ACHN (cell line): ENCODE data around the gene SRSF3.

Source experiments
- DNase-seq: peaks from one replicate; pipeline ENCODE4 v3.0.0-alpha.2; 2015
- in situ Hi-C: cut with HindIII; loops from 2 replicates; pipeline ENCODE4 v1.10.0; 2017; ENCODE audit warnings: low sequenced_read_pairs, low pct_ligation_motif_present, low pct_unique_long_range_greater_than_20kb

SRSF3 gene

DNA sequence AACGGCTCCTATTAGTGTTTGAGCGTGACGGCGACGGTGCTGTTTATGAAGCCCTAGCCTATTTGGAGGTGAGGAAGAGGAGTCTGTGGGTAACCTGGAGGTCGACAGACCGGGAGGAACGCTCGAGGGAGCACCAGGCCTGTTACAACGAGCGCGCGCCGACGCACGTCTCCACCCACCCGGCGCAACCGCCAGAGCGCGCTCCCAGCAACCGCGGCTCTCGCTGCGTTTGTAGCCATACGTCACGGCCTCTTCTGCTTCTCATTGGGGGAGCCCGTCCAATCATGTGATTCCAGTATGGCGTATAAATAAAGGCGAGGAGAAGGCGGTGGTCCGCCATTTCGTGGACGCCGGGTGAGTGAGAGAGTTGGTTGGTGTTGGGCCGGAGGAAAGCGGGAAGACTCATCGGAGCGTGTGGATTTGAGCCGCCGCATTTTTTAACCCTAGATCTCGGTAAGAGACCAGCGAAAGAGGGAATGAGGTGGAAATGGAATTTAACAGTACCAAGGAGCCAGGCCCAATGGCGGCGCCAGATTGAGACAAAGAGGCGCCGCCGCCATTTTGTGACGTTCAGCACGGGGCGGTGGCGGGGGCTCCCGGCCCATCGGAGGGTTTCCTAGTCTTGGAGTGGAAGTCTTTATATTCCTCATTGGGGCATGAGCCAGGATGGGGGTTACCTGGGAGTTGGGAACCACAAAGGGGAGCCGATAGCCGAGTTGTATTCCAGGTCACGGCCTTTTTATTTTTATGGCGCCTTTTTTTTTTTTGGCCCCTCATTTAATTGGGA lies at the start of gene SRSF3:
SRSF3 (plus strand) TSS at position 334 of the 787 bp plus-strand sequence. CDS start 2,401 bp downstream, outside the sequence.
- in situ Hi-C loops: no loop called here
- peak; percentile 95 for DNase-seq

DNA sequence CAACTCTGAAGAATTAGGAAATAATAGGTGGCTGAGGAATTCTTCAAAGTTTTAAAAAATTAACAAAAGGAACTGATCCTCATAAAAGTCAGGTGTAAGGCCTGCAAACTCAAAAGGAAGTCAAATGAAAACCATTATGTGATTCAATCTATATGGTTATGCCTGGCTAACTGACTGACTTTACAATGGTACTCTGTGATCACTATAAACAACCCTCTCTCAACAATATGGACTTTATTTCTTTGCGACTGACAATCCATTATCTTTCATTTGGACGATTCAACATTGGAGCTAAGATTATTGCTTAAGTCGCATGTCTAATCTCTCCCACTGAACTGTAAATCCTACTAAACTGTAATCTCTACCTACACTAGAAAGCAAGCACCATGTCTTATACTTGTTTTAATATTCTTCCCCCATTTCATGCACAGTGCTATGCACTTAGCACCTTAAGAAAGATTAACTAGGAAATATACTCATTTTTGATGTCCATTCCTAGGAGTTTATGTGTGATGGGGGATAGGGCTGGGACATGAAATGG lies 48.3 kb upstream of the SRSF3 start:
- DNase-seq: peak; percentile 2
- in situ Hi-C loops: no loop called here

DNA sequence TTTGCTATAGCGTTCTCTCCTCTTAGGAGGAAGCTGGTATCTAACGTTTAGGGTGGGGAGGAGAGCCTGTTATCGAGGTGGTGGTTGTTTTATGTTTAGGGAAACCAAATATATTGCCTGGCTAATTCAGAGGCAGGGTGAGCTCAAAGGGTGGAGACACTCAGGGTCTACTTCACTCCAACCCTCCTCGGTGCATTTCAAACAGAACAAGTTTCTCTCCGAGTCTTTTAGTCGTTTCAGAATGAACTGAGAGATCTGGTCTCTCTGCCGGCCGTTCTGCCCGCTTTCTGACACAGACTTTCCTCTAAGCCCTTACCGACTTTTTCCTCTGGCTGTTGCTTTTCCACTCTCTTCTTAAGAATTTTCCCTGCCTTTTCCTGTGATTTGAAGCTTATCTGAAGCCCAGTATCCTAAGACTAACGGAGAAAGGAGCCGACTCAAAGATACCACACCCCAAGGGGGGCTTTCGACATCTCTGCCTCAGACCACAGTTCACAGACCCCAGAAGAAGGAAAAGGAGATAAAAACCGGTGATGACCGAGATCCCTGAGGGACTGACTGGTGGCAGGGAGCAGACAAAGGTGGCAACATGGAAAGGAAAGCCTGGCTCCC lies 47.7 kb upstream of the SRSF3 start:
- peak; percentile 19 for DNase-seq
- in situ Hi-C loops: no loop called here

DNA sequence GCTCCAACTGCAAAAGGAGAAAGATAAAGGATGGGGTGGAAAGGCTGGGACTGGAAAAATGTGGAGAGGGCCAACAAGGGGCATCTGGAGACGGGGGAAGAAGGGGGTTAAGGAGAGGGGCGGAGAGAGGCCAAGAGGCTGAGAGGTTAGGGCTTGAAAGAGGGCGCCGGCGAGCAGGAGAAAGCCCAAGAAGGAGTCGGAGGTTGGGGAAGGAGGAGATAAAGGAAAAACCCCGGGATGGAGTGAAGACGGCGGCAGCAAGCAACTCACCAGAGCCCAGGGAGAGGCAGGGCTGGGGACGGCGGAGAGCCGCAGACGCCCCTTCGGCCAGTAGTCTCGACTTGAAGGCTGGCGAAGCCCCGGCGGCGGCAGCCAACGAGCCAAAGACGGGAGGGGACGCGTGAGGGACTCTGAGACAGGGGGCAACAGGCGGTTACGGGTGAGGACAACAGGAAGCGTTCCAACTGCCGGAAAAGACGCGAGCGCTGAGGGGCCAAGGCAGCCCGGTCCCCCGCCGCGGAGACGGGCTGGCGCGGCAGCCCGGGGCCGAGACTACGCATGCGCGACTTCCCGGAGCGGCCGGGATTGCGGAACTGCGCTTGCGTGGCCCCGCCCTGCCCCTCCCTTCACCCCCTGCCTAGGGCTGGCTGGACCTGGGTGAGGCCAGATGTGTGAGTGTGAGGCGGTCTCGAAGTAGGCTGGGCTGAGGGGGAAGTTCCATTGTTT lies 47.1 kb upstream of the SRSF3 start, which contains the start of gene STK38:
STK38 (minus strand) TSS at position 560 of the 726 bp plus-strand sequence. CDS start 7,277 bp downstream, outside the sequence.
- in situ Hi-C loops: no loop called here
- peak; percentile 80 for DNase-seq

DNA sequence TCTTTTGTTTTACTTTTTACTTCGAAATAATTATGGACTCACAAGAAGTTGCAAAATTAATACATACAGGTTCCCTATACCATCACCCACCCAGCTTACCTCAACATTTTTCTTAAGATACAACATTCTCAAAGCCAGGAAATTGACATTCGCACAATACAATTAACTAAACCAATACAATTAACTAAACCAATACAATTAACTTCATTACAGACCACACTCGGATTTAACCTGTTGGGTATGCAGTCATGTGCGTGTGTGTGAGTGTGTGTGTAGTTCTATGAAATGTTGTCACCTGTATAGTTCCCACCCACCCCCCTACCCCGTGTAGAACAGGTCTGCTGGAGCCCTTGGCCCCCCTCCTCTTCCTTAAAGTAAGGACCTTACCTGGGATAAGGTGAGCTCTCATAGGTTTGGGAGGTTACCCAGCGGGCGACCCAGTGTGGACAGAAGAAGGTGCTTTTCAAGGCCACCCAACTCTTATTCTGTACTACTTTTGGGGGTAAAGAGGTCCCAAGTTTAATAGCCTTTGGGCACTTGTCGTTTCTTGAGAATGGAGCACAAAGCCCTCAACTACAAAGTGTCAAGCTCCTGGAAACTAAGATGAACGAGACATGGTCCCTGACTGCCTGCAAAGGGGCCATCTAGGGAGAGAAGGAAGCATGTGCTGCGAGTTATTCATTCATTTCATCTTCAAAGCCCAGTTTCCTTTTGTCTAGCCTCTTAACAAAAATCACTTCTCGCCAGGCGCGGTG lies 46.3 kb upstream of the SRSF3 start:
- in situ Hi-C loops: no loop called here
- no peak for DNase-seq

DNA sequence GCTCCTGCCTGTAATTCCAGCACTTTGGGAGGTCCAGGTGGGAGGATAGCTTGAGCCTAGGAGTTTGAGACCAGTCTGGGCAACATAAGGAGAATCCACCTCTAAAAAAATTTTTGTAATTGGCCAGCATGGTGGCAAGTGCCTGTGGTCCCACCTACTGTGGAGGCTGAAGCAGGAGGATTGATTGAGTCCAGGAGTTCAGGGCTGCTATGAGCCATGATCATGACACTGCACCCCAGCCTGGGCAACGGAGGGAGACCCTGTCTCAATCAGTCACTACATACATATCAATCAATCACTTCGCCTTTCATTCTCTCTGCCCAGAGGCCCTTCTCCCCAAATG lies 45.8 kb upstream of the SRSF3 start:
- in situ Hi-C loops: no loop called here
- DNase-seq: no peak

DNA sequence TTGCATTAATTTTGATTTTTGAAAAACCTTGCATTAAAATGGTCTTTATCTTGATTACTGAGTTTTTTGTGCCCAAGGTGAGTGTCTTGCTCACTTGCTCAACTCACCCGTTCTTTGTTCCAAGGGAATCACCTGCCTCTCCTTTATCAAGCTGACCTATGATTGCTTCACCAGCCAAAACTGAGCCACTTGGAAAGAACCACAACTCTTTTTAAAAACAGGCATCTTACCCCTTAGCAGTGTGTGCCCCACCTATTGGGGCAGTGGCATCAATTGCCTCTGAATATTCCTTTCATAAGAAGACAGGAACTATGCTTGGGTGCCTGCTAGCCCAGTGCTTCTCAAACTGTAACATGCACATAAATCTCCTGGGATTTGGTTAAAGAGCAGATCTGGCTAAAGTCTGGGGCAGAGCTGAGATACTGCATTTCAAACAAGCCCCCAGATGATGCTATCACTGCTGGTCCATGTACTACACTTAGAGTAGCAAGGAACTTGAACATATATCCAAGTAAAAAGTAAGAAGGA lies 43.6 kb upstream of the SRSF3 start:
- in situ Hi-C loops: no loop called here
- DNase-seq: no peak

DNA sequence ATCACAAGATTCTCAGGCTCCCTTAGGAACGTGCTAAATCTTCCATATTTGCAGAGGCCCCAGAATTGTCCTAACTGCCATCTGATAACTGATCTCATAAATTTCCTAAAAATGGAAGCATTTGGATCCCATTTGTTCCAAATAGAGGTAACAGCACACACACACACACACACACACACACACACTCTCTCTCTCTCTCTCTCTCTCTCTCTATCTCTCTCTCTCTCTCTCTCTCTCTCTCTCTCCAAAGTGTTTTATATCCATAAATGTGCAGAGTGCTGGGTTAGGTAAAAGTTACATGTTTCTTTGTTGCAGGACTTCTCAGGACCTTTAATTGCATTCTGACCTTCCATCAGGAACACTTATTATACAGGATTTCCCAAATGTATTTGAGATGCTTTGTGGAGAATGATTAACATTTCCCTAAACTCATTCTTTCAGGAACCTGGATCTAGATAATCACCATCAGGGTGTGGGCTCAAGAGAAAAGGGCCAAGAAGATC lies 38.4 kb upstream of the SRSF3 start:
- in situ Hi-C loops: no loop called here
- no peak for DNase-seq

DNA sequence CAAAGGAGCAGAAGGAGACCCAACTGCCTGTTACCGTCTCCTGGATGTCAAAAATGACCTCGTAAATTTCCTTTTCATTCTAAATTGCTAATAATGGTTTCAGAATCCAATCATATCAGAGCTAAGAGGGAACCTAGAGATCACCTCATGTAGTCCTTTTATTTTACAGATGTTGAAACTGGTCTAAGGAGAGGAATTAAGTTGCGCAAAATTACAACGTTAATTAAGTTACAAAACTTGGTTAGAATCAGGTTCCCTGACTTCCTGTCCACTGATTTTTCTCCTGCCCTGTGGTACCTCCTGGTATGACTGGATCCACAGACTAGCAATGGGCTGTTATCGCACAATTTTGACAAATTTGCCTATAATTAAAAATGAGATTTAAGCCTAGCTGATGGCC lies 37.9 kb upstream of the SRSF3 start:
- DNase-seq: no peak
- in situ Hi-C loops: no loop called here

DNA sequence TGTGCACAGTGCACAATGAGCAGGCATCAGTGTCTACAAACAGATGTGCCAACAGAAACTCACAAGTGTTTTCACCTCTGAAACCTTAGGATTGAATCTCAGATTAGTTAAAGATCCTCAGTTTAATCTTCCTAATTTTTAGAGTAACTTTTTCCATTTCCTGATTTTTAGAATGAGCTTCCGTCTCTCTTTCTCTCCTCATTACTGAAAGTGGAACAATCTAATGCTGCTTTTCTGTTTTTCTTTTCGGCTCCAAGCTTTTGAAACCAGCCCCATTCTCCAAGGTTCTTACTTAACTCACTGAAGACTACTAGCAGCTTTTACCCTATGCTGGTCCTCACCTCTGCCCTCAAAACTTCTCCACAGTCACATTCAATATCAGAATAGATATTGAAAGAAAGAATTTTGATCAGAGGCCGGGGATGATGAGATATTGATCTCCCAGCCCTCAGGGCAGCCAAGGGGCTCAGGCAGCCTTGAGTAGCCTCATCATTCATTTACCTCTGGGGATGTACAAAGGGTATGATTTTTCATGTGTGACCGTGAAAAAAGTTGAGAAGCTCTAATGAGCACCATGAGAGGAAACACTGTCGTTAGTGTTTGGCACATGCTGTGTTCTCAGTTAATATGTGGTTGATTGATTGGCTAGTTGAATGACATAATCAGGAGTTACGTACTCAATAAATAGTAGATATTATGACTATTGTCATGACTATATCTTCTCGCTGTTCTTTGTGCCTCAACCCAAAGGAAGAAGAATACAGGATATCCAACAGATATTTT lies 35.0 kb upstream of the SRSF3 start:
- in situ Hi-C loops: no loop called here

DNA sequence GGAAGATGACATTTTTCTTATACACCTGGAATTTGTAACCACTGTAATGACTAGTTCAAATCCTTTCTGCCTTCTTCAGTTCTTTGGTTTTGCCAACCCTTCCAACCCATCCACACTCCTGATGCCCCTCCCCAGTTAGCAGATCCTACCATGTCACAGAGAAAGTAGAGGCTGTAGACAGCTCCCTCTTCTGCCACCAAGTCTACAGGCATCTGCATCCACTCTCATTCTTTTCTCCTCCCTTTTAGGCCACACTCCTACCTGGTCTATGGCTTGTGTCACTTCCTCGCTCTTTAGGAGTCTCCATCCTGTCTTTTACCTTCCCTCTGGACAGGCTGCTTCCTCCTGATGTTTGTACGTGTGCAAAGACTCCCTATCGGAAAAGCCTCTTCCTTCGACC lies 33.3 kb upstream of the SRSF3 start:
- in situ Hi-C loops: no loop called here
- no peak for DNase-seq

More for the DNA sequence above, 35.0 kb upstream of the SRSF3 start:
- DNase-seq: no peak

DNA sequence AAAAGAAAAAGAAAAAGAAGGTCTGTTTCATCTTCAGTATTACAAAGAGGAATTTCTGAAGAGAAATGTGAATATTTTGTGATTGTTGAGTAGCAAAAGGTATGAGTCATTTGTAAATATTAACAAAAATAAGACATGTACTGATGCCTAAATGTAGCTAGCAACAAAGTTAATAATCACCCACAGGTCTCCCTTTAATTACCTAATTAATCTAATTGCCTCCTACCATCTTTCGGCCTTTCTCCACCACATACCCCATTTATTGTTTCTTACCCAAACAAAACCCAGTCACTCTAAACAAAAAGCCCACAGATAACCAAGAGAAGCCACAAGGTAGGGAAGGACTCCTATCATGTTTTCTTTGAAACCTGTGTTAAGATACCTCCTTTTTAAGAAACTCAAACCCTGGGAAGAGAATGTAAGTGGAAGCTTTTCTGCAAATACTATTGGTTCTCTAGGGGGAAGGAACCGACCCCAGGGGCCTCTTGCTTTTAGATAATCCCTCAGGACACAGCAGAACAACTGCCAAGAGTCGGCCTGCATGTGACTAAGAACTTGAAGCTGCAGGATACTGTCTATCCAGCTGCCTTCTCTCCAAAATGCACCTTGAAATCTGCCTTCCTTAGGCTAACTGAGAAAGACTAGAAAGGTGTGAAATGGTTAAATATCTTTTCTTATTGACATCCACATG lies 30.8 kb upstream of the SRSF3 start:
- in situ Hi-C loops: no loop called here
- DNase-seq: no peak

DNA sequence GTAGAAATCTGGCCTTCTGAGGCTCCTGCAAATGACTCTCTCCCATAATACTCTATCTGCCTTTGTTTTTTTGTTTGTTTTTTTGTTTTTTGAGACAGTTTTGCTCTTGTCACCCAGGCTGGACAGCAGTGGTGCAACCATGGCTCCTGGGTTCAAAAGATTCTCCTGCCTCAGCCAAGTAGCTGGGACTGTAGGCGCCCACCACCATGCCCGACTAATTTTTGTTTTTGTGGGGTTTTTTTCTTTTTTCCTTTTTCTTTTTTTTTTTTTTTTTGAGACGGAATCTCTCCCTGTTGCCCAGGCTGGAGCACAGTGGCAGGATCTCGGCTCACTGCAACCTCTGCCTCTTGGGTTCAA lies 30.3 kb upstream of the SRSF3 start:
- in situ Hi-C loops: no loop called here
- no peak for DNase-seq

DNA sequence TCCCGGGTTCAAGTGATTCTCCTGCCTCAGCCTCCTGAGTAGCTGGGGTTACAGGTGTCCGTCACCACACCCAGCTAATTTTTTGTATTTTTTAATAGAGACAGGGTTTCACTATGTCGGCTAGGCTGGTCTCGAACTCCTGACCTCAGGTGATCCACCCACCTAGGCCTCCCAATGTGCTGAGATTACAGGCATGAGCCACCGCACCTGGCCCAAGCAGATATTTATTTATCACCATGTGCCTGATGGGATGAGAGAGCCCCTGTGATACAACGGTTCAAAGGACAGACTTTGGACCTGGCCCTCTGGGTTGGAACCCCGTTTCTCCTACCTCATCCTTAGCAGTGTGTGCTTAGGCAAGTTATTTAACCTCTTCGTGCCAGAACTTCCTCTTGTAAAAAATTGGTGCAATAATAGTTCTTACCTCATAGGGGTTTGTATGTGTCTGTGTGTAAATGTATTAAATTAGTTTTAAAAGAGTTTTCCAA lies 27.7 kb upstream of the SRSF3 start:
- no peak for DNase-seq

DNA sequence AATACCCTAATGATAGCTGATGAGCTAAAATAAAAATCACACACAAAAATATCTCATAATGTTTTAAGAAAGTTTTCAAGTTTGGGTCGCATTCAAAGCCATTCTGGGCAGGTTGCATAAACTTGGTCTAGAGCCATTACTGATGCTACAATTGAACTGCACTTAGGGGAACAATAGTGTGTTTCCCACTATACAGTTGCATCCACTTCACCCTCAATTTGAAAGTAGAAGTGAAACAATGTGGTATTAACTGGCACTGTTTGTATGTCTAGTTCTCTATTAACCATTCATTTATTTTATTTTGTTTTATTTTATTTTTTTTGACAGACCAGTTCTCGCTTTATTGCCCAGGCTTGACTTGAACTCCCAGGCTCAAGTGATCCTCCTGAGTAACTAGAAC lies 23.9 kb upstream of the SRSF3 start:
- in situ Hi-C loops: no loop called here
- DNase-seq: no peak

More for the DNA sequence above, 27.7 kb upstream of the SRSF3 start:
- in situ Hi-C loops: no loop called here

DNA sequence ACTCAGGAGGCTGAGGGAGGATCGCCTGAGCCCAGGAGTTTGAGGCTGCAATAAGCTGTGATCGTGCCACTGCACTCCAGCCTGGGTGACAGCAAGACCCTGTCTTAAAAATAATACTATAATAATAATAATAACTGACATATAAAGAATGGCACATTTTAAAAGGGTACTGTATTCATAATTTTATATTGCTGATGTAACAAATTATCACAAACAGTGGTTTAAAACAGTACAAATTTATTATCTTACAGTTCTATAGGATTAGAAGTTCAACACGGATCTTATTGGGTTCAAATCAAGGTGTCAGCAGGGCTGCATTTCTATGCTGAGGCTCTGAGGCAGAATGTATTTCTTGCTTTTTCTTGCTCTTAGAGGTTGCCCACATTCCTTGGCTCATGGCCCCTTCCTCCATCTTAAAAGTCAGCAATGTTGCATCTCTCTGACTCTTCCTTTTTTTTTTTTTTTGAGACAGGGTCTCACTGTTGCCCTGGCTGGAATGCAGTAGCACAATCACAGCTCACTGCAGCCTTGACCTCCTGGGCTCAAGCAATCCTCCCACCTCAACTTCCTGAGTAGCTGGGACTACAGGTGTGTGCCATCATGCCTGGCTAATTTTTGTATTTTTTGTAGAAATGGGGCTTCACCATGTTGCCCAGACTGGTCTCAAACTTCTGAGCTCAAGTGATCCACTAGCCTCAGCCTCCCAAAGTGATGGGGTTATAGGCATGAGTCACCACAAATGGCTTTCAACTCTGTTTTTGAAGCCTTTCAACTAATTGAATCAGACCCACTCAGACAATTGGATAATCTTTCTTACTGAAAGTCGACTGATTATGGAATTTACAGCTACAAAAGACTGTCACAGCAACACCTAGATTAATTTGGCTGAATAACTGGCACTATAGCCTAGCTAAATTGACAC lies 22.8 kb upstream of the SRSF3 start:
- in situ Hi-C loops: no loop called here
- no peak for DNase-seq
